ENCODE measurements around the gene RPTOR.

GRCh38 chr17:80643326-80644099, 98.9 kb downstream of the RPTOR start:
- TF ChIP-seq CTCF (IDR thresholded peaks at IDR 0.05; ENCODE audit: low read length) (no peak), EZH2 (IDR thresholded peaks at IDR 0.05; ENCODE audit: borderline replicate concordance, low read length) (no peak)

Measured in OCI-LY1 (cell line).